GM21515 (cell line): ENCODE results near the gene EDRF1.

ENCODE experiments used
- ATAC-seq: cut with Tn5 transposase; IDR thresholded peaks from one replicate; pipeline ENCODE4 v1.9.1; 2021; ENCODE audit not compliant: unreplicated experiment

The EDRF1 gene

GRCh38 chr10:125761961-125762360, 42.5 kb downstream of the EDRF1 start:
- no peak for ATAC-seq

DNA sequence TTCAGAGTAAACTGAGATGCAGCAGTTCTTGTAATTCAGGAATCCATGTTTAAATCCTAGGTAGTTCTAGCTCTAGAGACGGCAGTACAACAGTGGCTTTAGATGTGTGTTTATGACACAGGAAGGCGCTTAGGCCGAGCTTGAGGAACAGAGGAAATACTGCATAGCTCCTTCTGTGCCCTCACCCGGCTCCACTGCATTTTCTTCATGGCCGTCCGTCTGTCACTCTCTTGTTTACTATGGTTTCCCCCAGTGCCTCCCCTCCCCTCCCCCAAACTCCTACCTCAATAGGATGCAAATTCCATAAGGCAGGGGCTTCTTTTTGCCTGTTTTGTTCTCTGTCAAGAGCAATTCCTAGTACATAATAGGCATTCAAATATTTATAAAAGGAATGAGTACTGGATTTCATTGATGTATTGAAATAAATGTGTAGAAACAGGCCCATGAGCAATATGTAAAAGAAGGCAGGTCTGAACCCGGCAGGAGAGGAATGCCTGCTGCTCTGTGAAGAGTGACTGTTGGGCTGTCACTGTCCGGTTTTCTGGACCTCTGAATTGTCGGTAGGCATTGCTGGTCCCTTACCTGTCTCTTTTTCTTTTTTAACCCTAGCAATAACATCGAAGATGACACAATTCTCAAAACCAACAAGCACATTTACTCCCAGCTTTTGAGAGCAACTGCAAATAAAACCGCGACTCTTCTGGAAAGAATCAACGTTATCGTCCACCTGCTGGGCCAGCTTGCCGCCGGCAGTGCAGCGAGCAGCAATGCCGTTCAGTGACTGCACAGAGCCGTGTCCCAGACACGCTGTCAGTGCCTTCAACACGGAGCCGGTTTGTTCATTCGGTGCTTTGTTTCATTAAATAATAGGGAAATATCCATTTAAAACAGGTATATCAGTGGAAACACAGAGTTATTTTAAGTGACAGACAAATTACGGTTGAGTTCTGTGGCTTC, 43.5 kb downstream of the EDRF1 start:
- no peak for ATAC-seq

- ATAC-seq = no peak
These were observed 46.3 kb downstream of the EDRF1 start for GRCh38 chr10:125765835-125766234.

DNA sequence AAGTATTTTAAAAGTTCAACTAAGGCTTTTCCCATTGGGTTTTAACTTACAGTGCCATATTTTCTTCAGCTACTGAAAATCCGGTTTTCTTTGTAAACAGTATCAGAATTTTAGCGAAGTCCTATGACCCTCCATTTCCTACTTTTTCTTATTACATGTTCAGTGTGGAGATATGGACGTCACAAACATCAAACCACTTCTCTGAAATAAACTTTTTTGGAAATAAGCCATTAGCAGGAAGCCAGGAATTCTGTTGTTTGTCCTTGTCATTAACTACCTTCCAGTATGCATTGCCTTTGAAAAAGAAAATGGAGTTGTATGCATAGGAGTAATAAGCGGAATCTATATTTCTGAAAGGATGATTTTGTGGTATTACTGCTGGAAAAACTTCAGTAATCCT, 47.0 kb downstream of the EDRF1 start:
- no peak for ATAC-seq

GRCh38 chr10:125768219-125768855, 48.8 kb downstream of the EDRF1 start:
- no peak for ATAC-seq

DNA sequence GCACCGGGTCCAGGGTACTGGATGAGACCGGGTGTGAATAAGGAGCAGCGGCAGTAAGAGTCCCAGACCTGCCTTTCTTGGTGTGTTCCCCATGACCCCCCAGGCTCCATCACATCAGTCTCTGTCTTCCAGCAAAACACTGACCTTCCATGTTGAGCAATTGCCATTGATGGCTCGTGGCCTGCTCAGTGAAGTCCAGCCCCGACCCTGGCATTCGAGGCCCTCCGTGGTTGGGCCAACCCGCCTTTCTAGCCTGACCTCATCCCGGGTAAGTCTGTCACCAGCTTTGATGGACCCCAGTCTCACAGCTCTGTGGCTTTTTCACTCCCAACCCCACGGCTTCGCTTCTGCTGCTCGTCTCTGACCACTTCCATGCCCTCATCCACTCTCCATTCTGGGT, 49.7 kb downstream of the EDRF1 start:
- no peak for ATAC-seq

DNA sequence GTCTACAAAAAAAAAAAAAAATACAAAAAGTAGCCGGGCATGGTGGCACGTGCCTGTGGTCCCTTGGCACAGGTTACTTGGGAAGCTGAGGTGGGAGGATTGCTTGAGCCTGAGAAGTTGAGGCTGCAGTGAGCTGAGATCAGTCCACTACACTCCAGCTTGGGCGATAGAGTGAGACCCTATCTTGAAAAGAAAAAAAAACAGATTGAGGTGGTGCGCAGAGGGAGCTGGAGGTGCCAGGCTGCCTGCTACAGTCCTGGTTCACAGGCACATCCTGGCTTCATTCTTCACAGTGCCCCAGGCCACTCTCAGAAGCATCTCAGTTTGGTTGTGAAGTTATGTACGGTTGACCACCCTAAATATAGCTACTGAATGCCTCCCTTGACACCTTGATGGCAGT, 51.3 kb downstream of the EDRF1 start:
- no peak for ATAC-seq

- no peak for ATAC-seq
These were observed 52.8 kb downstream of the EDRF1 start for GRCh38 chr10:125772112-125772863.

DNA sequence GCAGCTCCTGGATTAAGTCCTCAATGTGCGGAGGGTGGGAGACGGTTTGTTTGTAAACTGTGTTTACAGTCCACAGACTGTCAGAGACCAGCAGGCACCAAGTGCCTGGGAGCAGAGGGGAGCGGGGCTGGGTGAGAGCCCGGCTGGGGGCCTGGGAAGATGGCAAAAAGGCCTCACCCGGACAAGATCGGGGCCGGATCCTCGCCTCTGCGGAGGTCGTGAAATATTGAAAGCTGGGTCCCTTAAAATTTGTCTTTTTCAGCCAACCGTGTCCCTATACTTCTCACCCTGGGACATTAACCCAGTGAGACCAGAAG, 53.3 kb downstream of the EDRF1 start:
- no peak for ATAC-seq

- ATAC-seq = no peak
These were observed 54.4 kb downstream of the EDRF1 start for GRCh38 chr10:125773687-125774543.

DNA sequence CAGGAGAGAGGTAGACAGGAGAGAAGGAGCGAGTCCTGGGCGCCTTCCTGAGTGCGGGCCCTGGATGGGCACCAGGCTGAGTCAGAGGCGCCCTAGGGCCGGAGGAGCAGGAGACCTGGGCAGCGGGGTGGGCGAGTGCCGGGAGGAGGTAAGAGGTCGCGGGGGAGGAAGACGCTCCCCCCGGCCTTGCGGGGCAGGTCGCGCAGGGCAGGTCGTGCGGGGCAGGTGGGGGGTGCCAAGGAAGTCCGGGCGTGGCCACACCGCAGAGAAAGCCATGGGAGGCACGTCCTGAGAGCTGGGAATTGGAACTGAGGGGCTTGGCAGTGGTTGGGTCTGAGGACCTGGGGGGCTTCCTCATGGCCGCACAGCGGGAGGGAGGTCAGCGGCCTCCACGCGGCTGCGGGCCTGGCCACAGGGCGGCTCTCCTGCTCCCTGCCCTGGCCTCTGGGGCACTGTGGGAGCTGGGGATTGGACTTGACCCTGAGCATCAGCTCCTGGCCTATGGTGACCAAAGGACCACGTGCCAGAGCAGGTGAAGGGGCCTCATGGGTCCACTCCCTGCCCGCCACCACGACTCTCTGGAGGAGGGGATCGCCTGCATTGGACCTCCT, 55.2 kb downstream of the EDRF1 start:
- no peak for ATAC-seq

- no peak for ATAC-seq
These were observed 56.1 kb downstream of the EDRF1 start, which contains the start of gene MMP21 for GRCh38 chr10:125775491-125776106. Gene MMP21 (minus strand): TSS chr10:125775821. CDS start chr10:125775821, 0 bp downstream.

- no peak for ATAC-seq
These were observed 58.3 kb downstream of the EDRF1 start for GRCh38 chr10:125777806-125778205.

GRCh38 chr10:125778556-125778955, 59.0 kb downstream of the EDRF1 start:
- ATAC-seq = no peak

DNA sequence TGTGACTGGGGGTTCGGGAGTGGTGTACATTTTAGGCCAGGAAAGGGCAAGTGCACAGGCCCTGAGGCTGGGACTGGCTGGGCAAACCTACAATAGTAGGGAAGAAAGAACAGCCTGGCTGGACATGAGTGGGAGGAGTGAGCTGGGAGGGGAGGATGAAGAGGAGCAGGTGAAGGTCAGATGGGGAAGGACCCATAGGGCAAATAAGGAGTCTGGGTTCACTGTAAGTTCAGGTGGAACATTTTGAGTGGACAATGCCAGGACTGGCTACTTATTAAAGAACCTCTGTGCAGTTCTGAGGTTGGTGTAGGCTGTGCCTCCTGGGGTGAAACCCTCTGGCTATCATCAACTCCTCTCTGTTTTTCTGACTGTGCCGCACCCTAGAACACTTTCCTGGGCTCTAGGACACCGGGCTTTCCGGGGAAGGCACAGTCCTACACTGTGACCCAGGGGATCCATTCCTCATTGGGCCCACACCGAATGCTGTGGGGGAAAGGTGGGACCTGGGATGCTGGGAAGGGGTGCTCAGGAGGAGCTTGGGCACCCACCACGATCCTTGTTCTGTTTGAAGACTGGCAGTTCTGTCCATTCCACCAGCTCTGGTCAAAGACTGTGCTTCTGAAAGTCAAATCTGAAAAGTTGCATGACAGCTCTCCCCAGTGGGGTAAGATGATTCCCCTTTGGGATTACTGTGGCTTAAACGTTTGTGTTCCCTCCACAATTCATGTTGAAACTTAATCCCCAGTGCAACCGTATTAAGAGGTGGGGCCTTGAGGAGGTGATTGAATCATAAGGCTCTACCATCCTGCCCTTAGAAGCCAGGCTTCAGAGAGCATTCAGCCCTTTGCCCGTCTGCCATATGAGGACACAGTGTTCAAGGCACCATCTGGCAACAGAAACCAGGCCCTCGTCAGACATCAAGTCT, 60.2 kb downstream of the EDRF1 start:
- ATAC-seq = no peak

DNA sequence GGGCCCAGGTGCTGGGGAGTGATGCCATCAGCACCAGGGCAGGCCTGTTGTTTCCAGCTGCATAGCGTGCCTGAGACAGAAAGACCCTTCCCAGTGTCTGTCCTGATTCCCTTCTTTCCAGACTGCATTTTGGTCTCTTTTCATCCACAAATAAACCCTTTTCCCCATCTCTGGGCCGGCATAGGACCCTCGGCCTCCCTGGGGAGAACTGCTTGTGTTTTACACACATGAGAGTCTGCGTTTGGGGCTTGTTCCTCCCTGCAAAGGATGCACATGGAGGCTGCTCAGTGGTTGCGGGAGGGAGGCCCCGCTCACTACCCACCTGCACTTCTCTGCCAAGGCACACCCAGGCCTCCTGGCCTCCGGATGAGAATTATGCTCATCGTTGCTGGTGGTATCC, 61.9 kb downstream of the EDRF1 start:
- ATAC-seq = no peak

- ATAC-seq = no peak
These were observed 62.5 kb downstream of the EDRF1 start for GRCh38 chr10:125782054-125782453.

DNA sequence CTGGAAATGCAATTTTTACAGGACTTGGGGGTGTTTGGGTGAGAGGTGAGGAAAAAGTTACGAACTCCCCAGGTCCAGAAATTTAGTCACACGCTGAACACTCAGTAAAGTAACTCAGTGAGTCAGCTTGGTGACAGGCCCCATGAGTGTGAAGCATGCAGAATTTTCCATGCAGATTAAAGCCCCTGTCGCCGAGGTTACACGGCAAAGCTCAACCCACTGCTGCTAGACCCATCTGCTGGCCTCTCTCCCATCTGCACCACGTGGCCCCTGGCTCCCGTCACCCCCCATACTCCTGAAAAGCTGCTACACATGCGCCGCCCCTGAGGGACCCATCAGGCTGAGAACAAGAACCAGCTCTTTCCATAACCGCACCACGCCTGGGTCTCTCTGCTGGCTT, 63.1 kb downstream of the EDRF1 start:
- no peak for ATAC-seq

DNA sequence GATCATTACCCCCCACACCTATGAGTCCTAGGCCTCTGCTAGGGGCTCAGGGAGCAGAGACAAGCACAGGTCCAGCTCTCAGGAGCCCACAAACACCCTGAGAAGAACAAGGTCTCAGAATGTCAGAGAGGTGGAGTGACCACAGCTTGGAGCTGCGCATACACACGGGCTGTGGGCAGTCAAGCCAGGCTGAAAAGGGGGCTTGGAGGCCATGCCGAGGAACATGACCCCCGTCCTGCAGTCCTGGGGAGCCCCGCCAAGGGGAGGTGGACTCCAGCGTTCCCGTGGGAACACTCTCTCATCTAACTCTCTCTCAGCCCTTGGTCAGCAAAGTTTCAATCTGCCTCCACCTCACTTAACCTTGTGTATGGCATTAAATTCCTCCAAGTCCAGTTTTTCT, 63.9 kb downstream of the EDRF1 start:
- no peak for ATAC-seq
